Glomerular endothelial cell (primary cell): ENCODE results near the gene MAB21L1. TPM values are rescaled to one million over a fixed set of nuclear protein-coding genes. Genes with fewer than 3 reads are reported as not detected.

Experiments used
- DNase-seq: peaks from one replicate; pipeline ENCODE4 v3.0.0-alpha.2; 2011; ENCODE audit warnings: low read depth, low spot score; ENCODE audit errors: extremely low read depth
- total RNA-seq: library from RNA; depleted of rRNA; stranded (reverse); fragments of >200 nt; gene quantifications from 2 replicates; pipeline ENCODE4 v1.2.3, GENCODE V29; 2015

MAB21L1 gene
- total RNA-seq, 1 donor from 2014 or later: not detected

DNA sequence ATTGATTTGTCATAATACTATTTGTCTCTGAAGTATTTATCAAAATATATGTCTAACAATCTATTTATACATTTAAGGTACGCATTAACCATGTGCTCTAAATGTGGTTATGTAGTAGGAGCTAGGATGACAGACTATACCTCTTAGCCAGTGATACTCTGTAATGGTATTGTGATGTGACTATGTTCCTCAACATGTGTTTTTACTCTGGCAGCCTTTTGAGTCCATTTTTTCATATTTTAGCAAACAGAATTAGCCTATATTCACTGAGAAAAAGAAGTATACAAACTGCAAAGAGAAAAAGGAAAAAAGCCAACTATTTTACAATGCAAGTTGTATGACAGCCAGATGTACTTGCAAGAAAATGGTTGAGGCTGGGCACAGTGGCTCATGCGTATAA, 26.7 kb downstream of the MAB21L1 start:
- no peak for DNase-seq

DNA sequence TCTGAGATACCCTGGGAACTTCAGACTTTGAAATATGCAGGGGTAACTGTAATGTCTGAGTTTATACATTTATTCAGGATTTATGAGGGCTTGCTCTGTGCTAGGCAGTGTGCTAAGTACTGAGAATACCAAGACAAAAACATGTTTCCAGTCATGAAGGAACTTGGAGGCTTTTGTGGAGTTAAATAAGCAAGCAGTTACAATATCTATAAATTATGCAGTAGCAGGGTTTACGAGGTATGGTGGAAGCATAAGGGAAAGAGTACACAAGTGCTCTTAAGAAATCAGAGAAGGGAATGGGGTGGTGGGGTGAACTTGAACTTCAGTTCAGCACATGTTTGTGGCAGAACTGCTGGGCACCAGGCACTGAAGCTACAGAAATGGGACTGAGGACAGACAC, 28.0 kb downstream of the MAB21L1 start:
- DNase-seq: no peak
